GM12801 (cell line): ENCODE results near the gene ADAMTS14.

ENCODE experiments used
- CTCF ChIP-seq: IDR thresholded peaks from one replicate; pipeline ENCODE4 v1.5.1; 2011; ENCODE audit warnings: control low read depth; ENCODE audit not compliant: insufficient read length; ENCODE audit errors: extremely low read depth

ADAMTS14 gene

GRCh38 chr10:70677620-70678249 lies 5.4 kb downstream of the ADAMTS14 start:
- no peak for TF ChIP-seq CTCF

- TF ChIP-seq CTCF: no peak
Measured at GRCh38 chr10:70678250-70678635, 5.9 kb downstream of the ADAMTS14 start.

GRCh38 chr10:70678757-70679489 lies 6.6 kb downstream of the ADAMTS14 start:
- TF ChIP-seq CTCF: no peak

- TF ChIP-seq CTCF: no peak
Measured at GRCh38 chr10:70679498-70679897, 7.2 kb downstream of the ADAMTS14 start.

- no peak for TF ChIP-seq CTCF
Measured at GRCh38 chr10:70680899-70681730, 8.8 kb downstream of the ADAMTS14 start.

GRCh38 chr10:70681731-70682005 lies 9.4 kb downstream of the ADAMTS14 start:
- no peak for TF ChIP-seq CTCF

GRCh38 chr10:70682920-70683600 lies 10.8 kb downstream of the ADAMTS14 start:
- no peak for TF ChIP-seq CTCF
